Osteoblast (primary cell): ENCODE measurements around the gene PVR. TPM values are rescaled to one million over a fixed set of nuclear protein-coding genes. Genes with fewer than 3 reads are reported as not detected.

Experiments used
- DNase-seq: peaks from one replicate; pipeline ENCODE4 v3.0.0; 2011; ENCODE audit warnings: low spot score, mixed read lengths; ENCODE audit not compliant: insufficient read length; ENCODE audit errors: missing footprints
- H2AFZ ChIP-seq: 2 replicates; pipeline ENCODE4 v1.6.0; 2011; ENCODE audit warnings: mild to moderate bottlenecking, low read length
- H3K27ac ChIP-seq: 2 replicates; pipeline ENCODE4 v1.5.1; 2011; ENCODE audit warnings: mild to moderate bottlenecking, low read depth, low read length, moderate library complexity
- H3K27me3 ChIP-seq: 2 replicates; pipeline ENCODE4 v1.6.0; 2012; ENCODE audit warnings: mild to moderate bottlenecking, control low read depth, inconsistent platforms, low read length, moderate library complexity; ENCODE audit not compliant: insufficient read depth
- H3K36me3 ChIP-seq: 2 replicates; pipeline ENCODE4 v1.5.1; 2011; ENCODE audit warnings: mild to moderate bottlenecking, low read length, control low read depth, moderate library complexity; ENCODE audit not compliant: insufficient read depth
- H3K4me1 ChIP-seq: 2 replicates; pipeline ENCODE4 v1.5.1; 2011; ENCODE audit warnings: mild to moderate bottlenecking, low read length, control low read depth, moderate library complexity; ENCODE audit not compliant: insufficient read depth
- H3K4me2 ChIP-seq: 2 replicates; pipeline ENCODE4 v1.6.0; 2011; ENCODE audit warnings: mild to moderate bottlenecking, low read length; ENCODE audit not compliant: insufficient read depth
- H3K4me3 ChIP-seq: fragments of 200-600 bp; sonication (generic); 3 replicates; pipeline ENCODE4 v1.5.1; 2012; ENCODE audit warnings: mild to moderate bottlenecking, low read length, inconsistent platforms; ENCODE audit not compliant: insufficient read depth
- H3K79me2 ChIP-seq: 2 replicates; pipeline ENCODE4 v1.6.0; 2012; ENCODE audit warnings: mild to moderate bottlenecking, low read length, control low read depth, inconsistent platforms; ENCODE audit not compliant: insufficient read depth
- H3K9me3 ChIP-seq: 2 replicates; pipeline ENCODE4 v1.5.1; 2011; ENCODE audit warnings: low read depth, low read length, control low read depth
- H4K20me1 ChIP-seq: 2 replicates; pipeline ENCODE4 v1.6.0; 2012; ENCODE audit warnings: mild to moderate bottlenecking, low read length, control low read depth; ENCODE audit not compliant: insufficient read depth
- CTCF ChIP-seq: IDR thresholded peaks from 2 replicates; pipeline ENCODE4 v1.5.1; 2011; ENCODE audit warnings: mild to moderate bottlenecking, low read depth, low read length, moderate library complexity; ENCODE audit errors: extremely low read depth
- total RNA-seq: library from RNA; depleted of rRNA; stranded (reverse); fragments of >200 nt; gene quantifications from 2 replicates; pipeline ENCODE4 v1.2.3, GENCODE V29; 2012

Gene PVR
- total RNA-seq, 1 donor: 53.6 TPM

- H3K4me3 ChIP-seq: no peak overlapping the region
- no peaks in the 10 kb centered on the region for H3K36me3 ChIP-seq
- no peaks in the 10 kb centered on the region for H4K20me1 ChIP-seq
- DNase-seq: no peak
- no peaks in the 10 kb centered on the region for H3K27me3 ChIP-seq
- no peak overlapping the region for H3K27ac ChIP-seq
- no peaks in the 10 kb centered on the region for H3K79me2 ChIP-seq
- H2AFZ ChIP-seq: no peak overlapping the region
- TF ChIP-seq CTCF: no peak
- H3K4me2 ChIP-seq: no peak overlapping the region
- H3K4me1 ChIP-seq: peaks cover 17% of the 10 kb centered on the region
- H3K9me3 ChIP-seq: no peaks in the 10 kb centered on the region
Measured at GRCh38 chr19:44611812-44612295, 31.9 kb upstream of the PVR start.

- Histone ChIP-seq H3K27me3 (no peaks in the 10 kb centered on the region), H3K79me2 (no peaks in the 10 kb centered on the region), H3K4me1 (peaks cover 5% of the 10 kb centered on the region), H3K4me2 (no peak within 1 kb of the TSS), H2AFZ (no peak within 1 kb of the TSS), H3K4me3 (no peak within 1 kb of the TSS), H4K20me1 (no peaks in the 10 kb centered on the region), H3K27ac (no peak within 1 kb of the TSS), H3K9me3 (no peaks in the 10 kb centered on the region), H3K36me3 (no peaks in the 10 kb centered on the region)
- no peak for DNase-seq
- TF ChIP-seq CTCF: no peak
Measured at GRCh38 chr19:44613295-44614178, 30.2 kb upstream of the PVR start, which contains the start of gene IGSF23. TSS of gene IGSF23 (plus strand) at chr19:44613563. CDS start at chr19:44613646, 83 bp downstream.

- H2AFZ ChIP-seq: no peak overlapping the region
- no peaks in the 10 kb centered on the region for H3K9me3 ChIP-seq
- no peak overlapping the region for H3K27ac ChIP-seq
- no peak for DNase-seq
- H3K36me3 ChIP-seq: no peaks in the 10 kb centered on the region
- H3K4me2 ChIP-seq: no peak overlapping the region
- no peaks in the 10 kb centered on the region for H3K27me3 ChIP-seq
- H3K79me2 ChIP-seq: no peaks in the 10 kb centered on the region
- peaks cover 3% of the 10 kb centered on the region for H3K4me1 ChIP-seq
- H3K4me3 ChIP-seq: no peak overlapping the region
- H4K20me1 ChIP-seq: no peaks in the 10 kb centered on the region
- no peak for TF ChIP-seq CTCF
Measured at GRCh38 chr19:44614313-44614712, 29.4 kb upstream of the PVR start.

- H3K79me2 ChIP-seq: no peaks in the 10 kb centered on the region
- TF ChIP-seq CTCF: no peak
- H2AFZ ChIP-seq: no peak overlapping the region
- H3K27me3 ChIP-seq: no peaks in the 10 kb centered on the region
- H3K27ac ChIP-seq: no peak overlapping the region
- DNase-seq: no peak
- no peak overlapping the region for H3K4me3 ChIP-seq
- no peaks in the 10 kb centered on the region for H4K20me1 ChIP-seq
- peaks cover 3% of the 10 kb centered on the region for H3K4me1 ChIP-seq
- H3K36me3 ChIP-seq: no peaks in the 10 kb centered on the region
- H3K9me3 ChIP-seq: no peaks in the 10 kb centered on the region
- H3K4me2 ChIP-seq: no peak overlapping the region
Measured at GRCh38 chr19:44615863-44616247, 27.9 kb upstream of the PVR start.
